Adrenal gland (tissue), 12 donors: ENCODE results near the gene GATA6. TPM values are rescaled to one million over a fixed set of nuclear protein-coding genes. Genes with fewer than 3 reads are reported as not detected.

Experiments used
- DNase-seq, 7 donors: peaks; one replicate each; pipeline ENCODE4 v3.0.0-alpha.2; 2019 to 2020
- H3K27ac ChIP-seq, 5 donors: fragments of 200-600 bp; sonication (generic) in 4 of 5; 1 replicate in 3 of 5; 2 replicates in 2 of 5; pipeline versions ENCODE4 v1.5.1 to v1.8.0; 2016 to 2020; ENCODE audit warnings: mild to moderate bottlenecking in 1 of 5
- H3K27me3 ChIP-seq: fragments of 200-600 bp; 2 replicates; pipeline ENCODE4 v1.8.0; 2021
- H3K36me3 ChIP-seq, 2 donors: fragments of 200-600 bp; replicated peaks in 1 of 2; 1 replicate in 1 of 2; 2 replicates in 1 of 2; pipeline versions ENCODE4 v1.5.1 to v1.8.0; 2018 to 2022
- H3K4me1 ChIP-seq, 2 donors: fragments of 200-600 bp; replicated peaks in 1 of 2; 1 replicate in 1 of 2; 2 replicates in 1 of 2; pipeline versions ENCODE4 v1.5.1 to v1.8.0; 2018 to 2021
- H3K4me3 ChIP-seq, 4 donors: fragments of 200-600 bp; sonication (generic) in 3 of 4; one replicate each; pipeline ENCODE4 v1.5.1; 2016 to 2018
- H3K9me3 ChIP-seq, 3 donors: fragments of 200-600 bp; sonication (generic) in 1 of 3; replicated peaks in 1 of 3; 1 replicate in 2 of 3; 2 replicates in 1 of 3; pipeline versions ENCODE4 v1.5.1 to v1.8.0; 2016 to 2021
- POLR2A ChIP-seq, 2 donors: fragments of 450-650 bp; IDR thresholded peaks; one replicate each; pipeline ENCODE4 v1.6.1; 2017; ENCODE audit warnings: antibody characterized with exemption in 2 of 2, mild to moderate bottlenecking in 2 of 2, moderate library complexity in 1 of 2
- WGBS, 4 donors: extraction: QIAGEN DNeasy Blood & Tissue Kit in 2 of 4; methylation state at CpG; one replicate each; pipeline versions ENCODE4 v1.1.5 to v1.1.7; 2013 to 2017; 5-methylcytosine and 5-hydroxymethylcytosine counted together
- intact Hi-C, 2 donors: fragments of 100-400 bp; cut with DNase I; formaldehyde crosslinking; loops; one replicate each; pipeline versions ENCODE4 v1.14.1 to v1.15.0; 2022 to 2023
- polyA plus RNA-seq, 3 donors: library from polyadenylated mRNA; stranded (reverse); fragments of 200-250 nt in 2 of 3; fragments of 350-450 nt in 1 of 3; fragmentation: Illumina TruSeq in 1 of 3; extraction: RNeasy Lipid Tissue Mini Kit (QIAGEN cat#74804) in 1 of 3; gene quantifications; one replicate each; pipeline ENCODE4 v1.2.3, GENCODE V29; 2013 to 2014
- total RNA-seq, 9 donors: library from RNA; depleted of rRNA in 4 of 9; stranded (reverse); fragments of >200 nt in 4 of 9; fragments of 120-200 nt in 1 of 9; fragmentation: NEBNext Ultra II Directional in 1 of 9; extraction: Animal tissue kit (Norgen Biotek cat#: 25700) in 1 of 9; gene quantifications; one replicate each; pipeline versions ENCODE4 v1.1.0 to v1.2.4, GENCODE V29; 2013 to 2023
- TF ChIP-seq, protein P1 (sequence below), 6 experiments: fragments of 450-650 bp in 4 of 6; fragments of 200-600 bp in 2 of 6; sonication (generic) in 1 of 6; IDR thresholded peaks; 1 replicate in 5 of 6; 2 replicates in 1 of 6; pipeline versions ENCODE4 v1.5.1 to v1.8.0; 2016 to 2021; ENCODE audit warnings: antibody characterized with exemption in 6 of 6, mild to moderate bottlenecking in 2 of 6, moderate library complexity in 1 of 6
- donor health status: healthy with polysubstance abuse.
- donor health status: Bipolar disorder and iron deficiency.
- donor health status: DM: yes; HTN: yes; CAD: no.
- donor health status: DM: no; HTN: no; CAD: no.
- donor health status: DM: no; HTN: no; CAD: no.
- donor health status: DM: yes; HTN: yes; CAD: no.

Gene GATA6
- total and polyA plus RNA-seq, 12 donors: 31.3 to 222 (median 135) TPM

- Histone ChIP-seq H3K4me3 (peak overlapping the region; percentile 77 to 99 (median 93)), H3K27me3 (no peaks in the 10 kb centered on the region), H3K27ac (peak overlapping the region; percentile 97 to 99 (median 98)), H3K36me3 (peaks cover 0 to 39% of the 10 kb centered on the region in 2 donors), H3K9me3 (no peaks in the 10 kb centered on the region), H3K4me1 (peaks cover under 1 to 3% of the 10 kb centered on the region in 2 donors)
- intact Hi-C loops: loop anchor here (5.0 to 10.0 kb wide), 4 partner anchors 174 to 534 kb away; no protein-coding TSS in a partner anchor
- TF ChIP-seq POLR2A (IDR thresholded peaks at IDR 0.05): peak in 1 of 2 donors; percentile 44
- TF ChIP-seq, protein P1, sequence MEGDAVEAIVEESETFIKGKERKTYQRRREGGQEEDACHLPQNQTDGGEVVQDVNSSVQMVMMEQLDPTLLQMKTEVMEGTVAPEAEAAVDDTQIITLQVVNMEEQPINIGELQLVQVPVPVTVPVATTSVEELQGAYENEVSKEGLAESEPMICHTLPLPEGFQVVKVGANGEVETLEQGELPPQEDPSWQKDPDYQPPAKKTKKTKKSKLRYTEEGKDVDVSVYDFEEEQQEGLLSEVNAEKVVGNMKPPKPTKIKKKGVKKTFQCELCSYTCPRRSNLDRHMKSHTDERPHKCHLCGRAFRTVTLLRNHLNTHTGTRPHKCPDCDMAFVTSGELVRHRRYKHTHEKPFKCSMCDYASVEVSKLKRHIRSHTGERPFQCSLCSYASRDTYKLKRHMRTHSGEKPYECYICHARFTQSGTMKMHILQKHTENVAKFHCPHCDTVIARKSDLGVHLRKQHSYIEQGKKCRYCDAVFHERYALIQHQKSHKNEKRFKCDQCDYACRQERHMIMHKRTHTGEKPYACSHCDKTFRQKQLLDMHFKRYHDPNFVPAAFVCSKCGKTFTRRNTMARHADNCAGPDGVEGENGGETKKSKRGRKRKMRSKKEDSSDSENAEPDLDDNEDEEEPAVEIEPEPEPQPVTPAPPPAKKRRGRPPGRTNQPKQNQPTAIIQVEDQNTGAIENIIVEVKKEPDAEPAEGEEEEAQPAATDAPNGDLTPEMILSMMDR (IDR thresholded peaks at IDR 0.05): peak in 1 of 6 experiments; percentile 4
- peak; percentile 65 to 83 (median 77) for DNase-seq
- WGBS, 4 donors: 0 to 1% (median 0%) methylated on average over 15 to 66 of the region's 66 CpGs
These were observed 1.2 kb downstream of the GATA6 start for GRCh38 chr18:22170421-22171257.

DNA sequence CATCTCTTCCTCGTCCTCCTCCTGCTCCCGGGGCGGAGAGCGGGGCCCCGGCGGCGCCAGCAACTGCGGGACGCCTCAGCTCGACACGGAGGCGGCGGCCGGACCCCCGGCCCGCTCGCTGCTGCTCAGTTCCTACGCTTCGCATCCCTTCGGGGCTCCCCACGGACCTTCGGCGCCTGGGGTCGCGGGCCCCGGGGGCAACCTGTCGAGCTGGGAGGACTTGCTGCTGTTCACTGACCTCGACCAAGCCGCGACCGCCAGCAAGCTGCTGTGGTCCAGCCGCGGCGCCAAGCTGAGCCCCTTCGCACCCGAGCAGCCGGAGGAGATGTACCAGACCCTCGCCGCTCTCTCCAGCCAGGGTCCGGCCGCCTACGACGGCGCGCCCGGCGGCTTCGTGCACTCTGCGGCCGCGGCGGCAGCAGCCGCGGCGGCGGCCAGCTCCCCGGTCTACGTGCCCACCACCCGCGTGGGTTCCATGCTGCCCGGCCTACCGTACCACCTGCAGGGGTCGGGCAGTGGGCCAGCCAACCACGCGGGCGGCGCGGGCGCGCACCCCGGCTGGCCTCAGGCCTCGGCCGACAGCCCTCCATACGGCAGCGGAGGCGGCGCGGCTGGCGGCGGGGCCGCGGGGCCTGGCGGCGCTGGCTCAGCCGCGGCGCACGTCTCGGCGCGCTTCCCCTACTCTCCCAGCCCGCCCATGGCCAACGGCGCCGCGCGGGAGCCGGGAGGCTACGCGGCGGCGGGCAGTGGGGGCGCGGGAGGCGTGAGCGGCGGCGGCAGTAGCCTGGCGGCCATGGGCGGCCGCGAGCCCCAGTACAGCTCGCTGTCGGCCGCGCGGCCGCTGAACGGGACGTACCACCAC, 2.1 kb downstream of the GATA6 start:
- WGBS, 4 donors: 3 to 6% (median 4%) methylated on average over 7 to 120 of the region's 120 CpGs
- TF ChIP-seq, protein P1 (IDR thresholded peaks at IDR 0.05): no peak
- no peak for TF ChIP-seq POLR2A (IDR thresholded peaks at IDR 0.05)
- H3K27me3 ChIP-seq: no peaks in the 10 kb centered on the region
- no peaks in the 10 kb centered on the region for H3K9me3 ChIP-seq
- H3K36me3 ChIP-seq: peaks cover 0 to 45% of the 10 kb centered on the region in 2 donors
- H3K4me3 ChIP-seq: peak overlapping the region; percentile 77 to 99 (median 93)
- peak overlapping the region; percentile 97 to 99 (median 98) for H3K27ac ChIP-seq
- peak in 3 of 7 donors; percentile 31 to 56 (median 39) for DNase-seq
- intact Hi-C loops: loop anchor here (5.0 to 10.0 kb wide), 4 partner anchors 173 to 533 kb away; no protein-coding TSS in a partner anchor
- H3K4me1 ChIP-seq: peaks cover 4 to 8% of the 10 kb centered on the region in 2 donors

DNA sequence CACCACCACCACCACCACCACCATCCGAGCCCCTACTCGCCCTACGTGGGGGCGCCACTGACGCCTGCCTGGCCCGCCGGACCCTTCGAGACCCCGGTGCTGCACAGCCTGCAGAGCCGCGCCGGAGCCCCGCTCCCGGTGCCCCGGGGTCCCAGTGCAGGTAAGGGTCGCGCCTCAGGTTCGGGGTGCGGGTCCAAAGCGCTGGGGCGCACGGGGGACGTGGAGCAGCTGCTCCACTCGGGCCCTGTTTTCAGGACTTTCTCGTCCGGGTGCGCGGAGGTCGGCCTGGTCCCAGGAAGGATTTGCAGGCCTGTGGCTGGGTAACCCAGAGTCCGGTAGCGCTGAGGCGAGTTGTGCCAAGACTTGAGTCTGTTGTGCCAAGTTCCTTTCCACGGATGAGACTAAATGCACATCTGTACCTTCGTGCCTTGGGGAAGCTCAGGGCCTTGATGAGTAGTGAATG, 2.8 kb downstream of the GATA6 start:
- H3K4me1 ChIP-seq: peaks cover 5 to 8% of the 10 kb centered on the region in 2 donors
- peak overlapping the region in 3 of 4 donors; percentile 53 to 86 (median 77) for H3K4me3 ChIP-seq
- intact Hi-C loops: loop anchor here (5.0 to 10.0 kb wide), 4 partner anchors 173 to 533 kb away; no protein-coding TSS in a partner anchor
- WGBS, 4 donors: 9 to 21% (median 15%) methylated on average over 5 to 34 of the region's 34 CpGs
- DNase-seq: peak in 5 of 7 donors; percentile 34 to 64 (median 57)
- H3K27ac ChIP-seq: peak overlapping the region; percentile 70 to 99 (median 97)
- H3K27me3 ChIP-seq: no peaks in the 10 kb centered on the region
- peaks cover 0 to 52% of the 10 kb centered on the region in 2 donors for H3K36me3 ChIP-seq
- TF ChIP-seq, protein P1 (IDR thresholded peaks at IDR 0.05): no peak
- peak in 1 of 2 donors; percentile 19 for TF ChIP-seq POLR2A (IDR thresholded peaks at IDR 0.05)
- no peaks in the 10 kb centered on the region for H3K9me3 ChIP-seq
